COLO829 (cell line): ENCODE measurements around the gene ANKFY1.
"Not testable (repeated sequence)": the region's sequence is repeated elsewhere in the genome, so short reads cannot be mapped to it uniquely, and the experiment has no call there.

Experiments
- DNase-seq: peaks from one replicate; pipeline ENCODE4 v3.0.0; 2012; ENCODE audit warnings: low spot score

Gene ANKFY1

GRCh38 chr17:4256952-4257351, 6.8 kb downstream of the ANKFY1 start:
- DNase-seq = no peak

GRCh38 chr17:4255271-4255670, 8.5 kb downstream of the ANKFY1 start:
- DNase-seq = not testable (repeated sequence)

DNA sequence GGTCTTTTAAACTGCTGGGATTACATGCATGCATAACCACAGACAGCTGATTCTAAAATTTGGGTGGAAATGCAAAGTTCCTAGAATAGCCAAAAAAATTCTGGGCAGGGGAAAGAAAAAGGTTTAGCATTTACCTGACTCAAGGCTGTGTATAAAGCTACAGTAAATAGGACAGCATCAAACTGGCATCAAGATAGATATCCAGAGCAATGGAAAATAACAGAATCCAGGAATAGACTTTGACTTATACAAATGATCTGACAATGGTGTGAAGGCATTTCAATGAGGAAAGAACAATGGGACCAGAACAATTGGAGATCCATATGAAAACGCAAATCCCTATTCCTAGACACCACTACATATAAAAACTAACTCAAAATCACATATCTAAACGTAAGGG, 12.9 kb downstream of the ANKFY1 start:
- no peak for DNase-seq

DNA sequence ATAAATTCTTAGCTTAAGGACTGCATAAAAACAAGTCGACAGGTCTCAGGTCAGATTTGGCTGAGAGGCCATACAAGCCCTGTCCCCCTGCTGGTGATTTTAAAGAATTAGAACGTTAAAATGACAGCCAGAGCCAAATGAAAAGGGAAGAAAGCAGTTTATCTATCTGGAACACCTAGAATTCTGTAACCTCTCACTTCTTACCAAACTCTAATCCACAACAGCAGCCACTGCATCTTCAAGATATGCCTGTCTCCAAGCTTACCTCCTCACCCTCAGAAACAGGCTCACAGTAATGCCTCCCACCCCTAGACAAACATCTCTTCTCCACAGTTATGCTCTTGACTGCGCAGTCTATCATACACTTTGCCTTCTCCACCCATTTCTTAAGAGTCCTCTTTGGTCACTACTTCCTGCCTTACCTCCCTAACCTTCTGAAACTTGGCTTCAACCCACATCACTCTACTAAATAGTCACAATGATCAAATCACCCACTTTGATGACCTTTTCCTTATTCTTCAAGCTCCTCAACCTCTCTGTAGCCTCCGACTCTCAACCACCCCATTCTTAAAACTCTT, 14.2 kb downstream of the ANKFY1 start:
- DNase-seq = peak; percentile 63

GRCh38 chr17:4248504-4249277, 15.1 kb downstream of the ANKFY1 start:
- no peak for DNase-seq

DNA sequence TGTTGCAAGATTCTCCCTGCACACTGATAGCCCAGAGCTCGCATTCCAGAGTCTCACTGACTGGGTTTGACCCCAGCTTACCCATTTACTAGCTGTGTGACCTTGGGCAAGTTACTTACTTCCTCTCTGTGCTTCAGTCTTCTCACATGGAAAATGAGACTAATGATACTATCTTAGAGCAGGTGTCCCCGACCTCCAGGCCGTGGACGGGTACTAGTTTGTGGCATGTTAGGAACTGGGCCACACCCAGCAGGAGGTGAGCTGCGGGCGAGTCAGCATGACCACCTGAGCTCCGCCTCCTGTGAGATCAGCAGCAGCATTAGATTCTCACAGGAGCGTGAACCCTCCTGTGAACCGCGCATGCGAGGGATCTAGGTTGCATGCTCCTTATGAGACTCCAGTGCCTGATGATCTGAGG, 15.8 kb downstream of the ANKFY1 start:
- no peak for DNase-seq

- no peak for DNase-seq
These were observed 16.3 kb downstream of the ANKFY1 start for GRCh38 chr17:4247361-4247970.

DNA sequence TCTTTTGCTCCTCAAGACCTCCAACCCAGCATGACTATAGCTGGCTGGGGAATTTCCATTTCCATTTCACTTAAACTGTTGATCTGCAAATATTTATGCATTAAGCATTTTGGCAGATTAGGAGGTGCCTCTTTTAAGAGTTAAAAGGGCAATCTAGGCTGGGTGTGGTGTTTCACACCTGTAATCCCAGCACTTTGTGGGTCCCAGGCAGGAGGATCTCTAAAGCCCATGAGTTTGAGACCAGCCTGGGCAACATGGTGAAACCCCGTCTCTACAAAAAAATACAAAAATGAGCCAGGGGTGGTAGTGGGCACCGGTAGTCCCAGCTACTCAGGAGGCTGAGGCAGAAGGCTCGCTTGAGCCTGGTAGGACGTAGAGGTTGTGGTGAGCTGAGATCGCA, 17.1 kb downstream of the ANKFY1 start:
- no peak for DNase-seq

DNA sequence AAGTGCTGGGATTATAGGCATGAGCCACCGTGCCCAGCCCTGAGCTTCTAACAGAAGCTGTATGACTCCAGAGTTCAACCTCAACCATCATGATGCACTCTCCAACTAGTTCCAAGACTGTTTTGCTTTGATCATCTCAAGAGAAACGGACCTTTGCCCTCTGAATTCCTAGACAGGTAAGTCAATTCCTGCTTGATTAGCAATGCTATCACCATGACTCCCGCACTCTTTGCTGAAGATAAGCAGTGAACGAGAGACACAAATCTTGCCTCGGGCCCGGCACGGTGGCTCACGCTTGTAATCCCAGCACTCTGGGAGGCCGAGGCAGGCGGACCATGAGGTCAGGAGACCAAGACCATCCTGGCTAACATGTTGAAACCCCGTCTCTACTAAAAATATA, 22.2 kb downstream of the ANKFY1 start:
- no peak for DNase-seq

DNA sequence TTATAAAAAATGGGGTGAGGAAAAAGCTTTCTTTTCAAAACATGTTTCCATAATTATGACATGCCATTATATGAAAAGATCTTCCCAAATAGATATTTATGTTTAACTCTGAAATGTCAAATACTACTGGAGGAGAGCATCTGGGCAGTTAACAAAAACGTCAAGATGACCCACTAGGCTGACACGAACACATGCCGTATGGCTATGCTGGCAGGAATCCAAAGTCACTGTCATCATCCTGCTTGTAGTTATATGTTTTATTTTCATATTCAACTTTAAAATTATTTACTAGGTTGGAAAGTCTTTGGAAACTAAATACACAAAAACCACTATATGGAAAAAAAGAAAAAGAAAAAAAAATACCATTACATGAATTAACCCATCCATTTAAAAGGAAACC, 27.3 kb downstream of the ANKFY1 start:
- no peak for DNase-seq

DNA sequence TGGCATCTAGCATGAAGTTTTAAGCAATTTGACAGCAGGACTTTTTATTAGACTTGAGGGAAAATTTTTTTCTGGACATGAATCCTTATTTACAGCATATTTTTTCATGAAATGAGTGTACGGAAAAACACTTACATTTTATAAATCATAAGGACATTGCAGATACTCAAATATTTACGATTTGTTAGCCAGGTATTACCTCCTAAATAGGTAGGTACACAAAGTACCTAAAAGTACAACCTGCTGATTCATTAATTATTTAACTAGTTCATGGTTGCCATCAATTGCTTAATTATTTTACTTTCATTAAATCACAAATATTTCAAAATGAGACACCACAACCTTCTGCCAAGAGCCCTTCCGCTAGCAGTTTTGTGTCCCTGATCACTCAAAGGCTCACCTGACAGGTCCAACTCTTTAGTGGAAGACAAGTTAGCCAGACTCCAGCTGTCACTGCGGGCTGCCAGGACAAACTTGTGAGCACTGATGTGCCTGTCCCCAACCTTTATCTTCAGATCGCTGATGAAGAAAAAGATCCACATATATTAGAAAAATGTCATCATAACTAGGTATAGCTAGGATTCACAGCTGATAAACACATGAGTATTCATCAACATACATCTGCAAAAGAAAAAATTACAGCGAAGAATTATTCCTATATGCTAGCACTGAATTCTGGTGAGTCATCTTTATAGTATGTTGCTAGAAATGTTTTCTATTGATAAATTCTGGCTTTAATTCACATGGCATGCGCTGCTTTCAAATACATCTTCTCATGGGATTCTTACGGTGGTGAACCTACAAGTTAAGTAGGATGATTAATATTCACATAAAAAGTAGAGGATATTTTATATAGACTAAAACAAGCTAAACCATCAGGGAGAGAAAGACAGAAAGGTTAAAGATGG, 28.2 kb downstream of the ANKFY1 start:
- DNase-seq = no peak

DNA sequence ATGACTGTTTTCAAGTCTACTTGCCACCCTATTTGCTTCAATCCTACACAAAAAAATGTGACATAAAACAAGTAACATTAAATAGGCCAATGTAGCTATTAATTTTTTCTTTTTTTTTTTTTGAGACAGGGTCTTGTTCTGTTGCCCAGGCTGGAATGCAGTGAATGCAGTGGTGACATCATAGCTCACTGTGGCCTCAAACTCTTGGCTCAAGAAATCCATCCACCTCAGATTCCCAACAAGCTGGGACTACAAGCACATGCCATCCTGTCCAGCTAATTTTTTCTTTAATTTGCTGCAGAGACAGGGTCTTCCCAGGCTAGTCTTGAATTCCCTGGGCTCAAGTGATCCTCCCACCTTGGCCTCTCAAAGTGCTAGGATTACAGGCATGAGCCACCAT, 29.4 kb downstream of the ANKFY1 start:
- no peak for DNase-seq

GRCh38 chr17:4233668-4234258, 30.0 kb downstream of the ANKFY1 start:
- DNase-seq = no peak

- no peak for DNase-seq
These were observed 31.5 kb downstream of the ANKFY1 start for GRCh38 chr17:4232168-4232813.

DNA sequence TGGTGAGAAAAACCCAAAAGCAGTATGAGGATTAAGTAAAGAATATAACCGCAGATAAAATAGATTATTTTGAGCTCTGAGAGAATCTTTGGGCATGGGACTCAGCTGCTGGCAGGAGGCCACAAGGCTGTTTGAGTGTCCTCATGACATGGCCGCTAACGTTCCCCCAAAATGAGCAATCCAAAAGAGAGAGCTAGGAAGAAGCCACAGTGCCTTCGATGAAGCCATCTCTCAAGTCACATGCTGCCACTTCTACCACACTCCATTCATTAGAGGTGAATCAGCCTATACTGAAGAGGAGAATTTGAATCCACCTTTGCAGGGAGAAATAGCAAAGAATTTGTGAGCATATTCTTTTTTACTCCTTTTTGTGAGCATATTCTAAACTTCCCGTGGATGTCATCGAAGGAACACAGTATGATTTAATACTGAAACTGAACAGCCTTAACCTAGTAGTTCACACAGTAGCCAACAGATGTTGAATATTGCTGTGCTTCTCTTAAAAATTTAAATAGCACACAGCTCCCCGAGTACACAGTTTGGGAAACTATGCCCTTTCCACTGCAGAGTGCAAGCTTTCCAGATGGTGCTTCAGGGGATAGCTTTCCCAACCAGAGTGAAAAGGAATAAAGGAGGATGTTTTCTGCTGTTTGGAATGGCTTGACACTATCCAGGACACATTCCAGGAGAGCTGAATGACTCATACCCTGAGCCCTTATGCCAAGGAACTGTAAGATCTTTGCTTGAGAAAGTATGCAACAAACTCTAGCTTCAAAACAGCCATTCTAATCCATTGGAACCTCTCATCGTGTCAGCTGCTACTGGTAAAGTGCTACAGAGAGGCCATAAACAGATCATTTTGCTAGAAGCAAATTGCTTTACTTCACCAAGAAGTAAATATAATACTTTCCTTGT, 33.9 kb downstream of the ANKFY1 start:
- DNase-seq = peak; percentile 95

- no peak for DNase-seq
These were observed 41.7 kb downstream of the ANKFY1 start for GRCh38 chr17:4221899-4222659.

- DNase-seq = no peak
These were observed 42.6 kb downstream of the ANKFY1 start for GRCh38 chr17:4221163-4221562.

DNA sequence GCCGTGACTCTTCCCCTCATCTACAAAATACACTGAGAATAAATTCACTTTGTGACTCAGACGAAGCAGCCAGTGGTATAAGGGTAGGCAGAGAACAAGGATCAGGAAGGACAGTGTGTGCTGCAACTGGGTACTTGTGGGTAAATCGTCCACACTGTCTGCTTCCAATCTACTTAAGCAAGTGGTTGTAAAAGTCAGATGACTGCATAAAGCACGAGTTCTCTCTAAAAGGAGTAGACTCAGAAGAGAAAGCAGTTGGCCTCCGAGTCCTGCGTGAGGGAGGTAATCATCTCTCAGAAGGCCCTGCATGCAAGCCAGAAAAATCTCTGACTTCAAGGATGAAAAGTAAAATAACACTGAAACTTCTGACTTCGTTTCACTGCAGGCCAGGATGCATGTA, 43.1 kb downstream of the ANKFY1 start:
- DNase-seq = peak; percentile 47

DNA sequence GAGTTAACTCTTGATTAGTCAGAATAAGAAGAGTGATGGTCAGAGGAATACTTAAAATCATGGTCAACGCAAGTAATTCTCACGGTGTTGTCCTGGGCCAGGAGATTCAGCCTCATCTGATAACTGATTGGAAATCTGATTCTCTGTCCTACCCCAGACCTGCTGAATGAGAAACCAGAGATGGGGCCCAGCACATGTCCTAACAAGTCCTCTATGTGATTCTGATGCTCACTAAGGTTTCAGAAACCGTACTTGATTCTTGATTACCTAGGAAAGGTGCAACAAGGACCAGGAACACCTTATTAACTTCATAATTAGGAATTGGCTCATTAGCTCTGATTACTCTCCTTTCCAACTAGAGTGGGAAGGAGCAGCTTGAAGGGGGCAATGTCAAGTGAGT, 44.5 kb downstream of the ANKFY1 start:
- no peak for DNase-seq
